B cell (primary cell): Measurements from ENCODE around the gene CD86. TPM values are rescaled to one million over a fixed set of nuclear protein-coding genes. Genes with fewer than 3 reads are reported as not detected.
A peak's percentile ranks its signal among the peaks of the same experiment; 100 is the strongest.

ENCODE experiments used
- ATAC-seq: fragments of 200-7000 bp; cut with Tn5 transposase; one replicate; pipeline ENCODE4 v1.10.0; 2021; ENCODE audit warnings: low read depth, mild to moderate bottlenecking, moderate number of reproducible peaks, moderate library complexity
- CTCF ChIA-PET: fragments of 350-600 bp; sonication (Branson Sonifier 250); formaldehyde crosslinking; loops from one replicate; lab custom pipeline; 2021; ENCODE audit warnings: antibody characterized with exemption, inconsistent platforms; lab: Charles Lee
- POLR2A ChIA-PET: fragments of 350-600 bp; sonication (Branson Sonifier 250); formaldehyde crosslinking; loops from one replicate; lab custom pipeline; 2021; ENCODE audit warnings: antibody characterized with exemption; lab: Charles Lee
- DNase-seq: peaks from one replicate; pipeline ENCODE4 v3.0.0; 2013
- H2AFZ ChIP-seq: 2 replicates; pipeline ENCODE4 v1.6.1; 2012; ENCODE audit warnings: mild to moderate bottlenecking, low read depth, low read length; ENCODE audit not compliant: insufficient read depth, poor library complexity, severe bottlenecking
- H3K27ac ChIP-seq, 2 donors: 1 replicate in 1 of 2; 2 replicates in 1 of 2; pipeline ENCODE4 v1.5.1; 2012 to 2013; ENCODE audit warnings: low read length in 2 of 2, mild to moderate bottlenecking in 2 of 2, moderate library complexity in 1 of 2
- H3K27me3 ChIP-seq, 4 experiments: fragments of 200-600 bp in 1 of 4; sonication (generic) in 1 of 4; replicated peaks in 1 of 4; 1 replicate in 2 of 4; 2 replicates in 2 of 4; pipeline versions ENCODE4 v1.6.1 to v1.7.0; 2013 to 2016; ENCODE audit warnings: low read length in 3 of 4, mild to moderate bottlenecking in 2 of 4, mixed read lengths in 1 of 4, moderate library complexity in 1 of 4; ENCODE audit not compliant: insufficient read depth in 4 of 4, control insufficient read depth in 3 of 4; ENCODE audit errors: control extremely low read depth in 1 of 4
- H3K36me3 ChIP-seq, 2 experiments: replicated peaks in 1 of 2; 1 replicate in 1 of 2; 2 replicates in 1 of 2; pipeline versions ENCODE4 v1.6.1 to v1.7.1; 2013; ENCODE audit warnings: low read length in 1 of 2; ENCODE audit not compliant: insufficient read depth in 2 of 2, control insufficient read depth in 1 of 2; ENCODE audit errors: control extremely low read depth in 1 of 2, extremely low read depth in 1 of 2
- H3K4me1 ChIP-seq, 2 donors: fragments of 200-600 bp in 1 of 2; sonication (generic) in 1 of 2; 1 replicate in 1 of 2; 2 replicates in 1 of 2; pipeline versions ENCODE4 v1.5.1 to v1.6.1; 2013 to 2017; ENCODE audit warnings: low read length in 2 of 2; ENCODE audit not compliant: control insufficient read depth in 2 of 2, insufficient read depth in 2 of 2
- H3K4me2 ChIP-seq: replicated peaks from 2 replicates; pipeline ENCODE3; 2012; ENCODE audit warnings: mild to moderate bottlenecking, low read depth, low read length; ENCODE audit not compliant: poor library complexity, severe bottlenecking
- H3K4me3 ChIP-seq, 5 experiments: fragments of 200-600 bp in 1 of 5; sonication (generic) in 1 of 5; 1 replicate in 3 of 5; 2 replicates in 2 of 5; pipeline versions ENCODE4 v1.5.1 to v1.7.0; 2011 to 2016; ENCODE audit warnings: low read length in 4 of 5, mild to moderate bottlenecking in 4 of 5, low read depth in 2 of 5, control low read depth in 1 of 5, moderate library complexity in 1 of 5; ENCODE audit not compliant: insufficient read depth in 1 of 5; ENCODE audit errors: control extremely low read depth in 1 of 5, extremely low read depth in 1 of 5
- H3K79me2 ChIP-seq: fragments of 200-600 bp; sonication (generic); one replicate; pipeline ENCODE4 v1.6.0; 2016; ENCODE audit warnings: low read length; ENCODE audit not compliant: control insufficient read depth, insufficient read depth
- H3K9ac ChIP-seq: fragments of 200-600 bp; sonication (generic); 2 replicates; pipeline ENCODE4 v1.6.1; 2017; ENCODE audit warnings: mild to moderate bottlenecking, low read length, moderate library complexity
- H3K9me3 ChIP-seq, 3 donors: one replicate each; pipeline versions ENCODE4 v1.6.1 to v1.7.1; 2013; ENCODE audit warnings: low read length in 2 of 3; ENCODE audit not compliant: control insufficient read depth in 2 of 3, insufficient read depth in 1 of 3; ENCODE audit errors: control extremely low read depth in 1 of 3
- H4K20me1 ChIP-seq: 2 replicates; pipeline ENCODE4 v1.6.0; 2012; ENCODE audit warnings: mild to moderate bottlenecking, low read length; ENCODE audit not compliant: insufficient read depth, control insufficient read depth, poor library complexity, severe bottlenecking
- H3K27ac Mint-ChIP-seq: one replicate; pipeline ENCODE4 v1.8.0; 2021; ENCODE audit warnings: mixed read lengths
- H3K27me3 Mint-ChIP-seq: one replicate; pipeline ENCODE4 v1.8.0; 2021; ENCODE audit warnings: mixed read lengths
- H3K4me1 Mint-ChIP-seq: one replicate; pipeline ENCODE4 v1.8.0; 2021; ENCODE audit warnings: mixed read lengths
- H3K4me3 Mint-ChIP-seq: one replicate; pipeline ENCODE4 v1.8.0; 2021; ENCODE audit warnings: mixed read lengths
- H3K9me3 Mint-ChIP-seq: one replicate; pipeline ENCODE4 v1.8.0; 2022; ENCODE audit warnings: mixed read lengths; ENCODE audit not compliant: insufficient read depth
- EZH2 ChIP-seq: IDR thresholded peaks from 2 replicates; pipeline ENCODE4 v1.6.1; 2012; ENCODE audit warnings: borderline replicate concordance, low read depth, mild to moderate bottlenecking, moderate library complexity, low read length; ENCODE audit not compliant: insufficient read depth, poor library complexity, severe bottlenecking
- WGBS: methylation state at CpG from one replicate; pipeline ENCODE4 v1.1.5; 2013; ENCODE audit warnings: missing lambda C conversion rate; ENCODE audit not compliant: insufficient coverage; 5-methylcytosine and 5-hydroxymethylcytosine counted together
- intact Hi-C: fragments of 100-400 bp; cut with micrococcal nuclease; formaldehyde crosslinking; loops from one replicate; pipeline ENCODE4 v1.10.0; 2022
- polyA plus RNA-seq: library from polyadenylated mRNA; depleted of rRNA; stranded (reverse); fragments of >200 nt; gene quantifications from 2 replicates; pipeline ENCODE4 v1.2.3, GENCODE V29; 2012
- total RNA-seq, 2 donors: library from RNA; stranded (reverse); fragments of 120-200 nt in 1 of 2; gene quantifications; 1 replicate in 1 of 2; 2 replicates in 1 of 2; pipeline versions ENCODE4 v1.2.3 to v1.2.4, GENCODE V29; 2013 to 2022
- TF ChIP-seq, protein P1 (sequence below): fragments of 200-600 bp; IDR thresholded peaks from one replicate; pipeline ENCODE4 v1.8.0; 2022; ENCODE audit warnings: antibody characterized with exemption, mild to moderate bottlenecking

CD86 gene
- total and polyA plus RNA-seq, 2 donors (not counting 1 experiment from before 2014, with no cell fraction given), result 31.5 to 38.2 TPM

DNA sequence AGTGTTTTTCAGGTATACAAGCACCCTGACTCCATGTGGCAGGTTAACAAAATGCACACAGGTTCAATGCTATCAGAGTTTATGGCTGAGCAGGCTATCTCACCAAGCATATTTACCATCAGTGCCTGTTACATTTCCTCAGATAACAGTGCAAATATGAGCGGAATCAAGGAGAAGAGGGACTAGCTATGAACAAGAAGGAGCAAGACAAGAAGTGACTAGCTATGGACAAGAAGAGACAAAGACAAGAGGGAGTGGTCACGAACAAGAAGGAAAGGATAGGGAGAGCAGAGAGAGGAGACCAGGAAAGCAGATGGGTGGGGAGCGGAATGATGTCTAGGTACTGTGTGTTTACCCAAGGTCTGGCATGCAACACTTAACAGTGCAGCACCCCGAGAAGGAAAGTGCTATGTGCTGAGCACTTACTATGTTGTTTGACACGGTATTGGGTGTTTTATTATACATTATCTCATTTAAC is 41.7 kb upstream of the CD86 start:
- Histone ChIP-seq H3K4me3 (no peak overlapping the region), H3K27ac (no peak overlapping the region), H4K20me1 (no peaks in the 10 kb centered on the region), H3K9ac (no peak overlapping the region), H3K4me1 (peaks cover 8 to 12% of the 10 kb centered on the region in 2 donors), H3K27me3 (no peaks in the 10 kb centered on the region), H3K4me2 (no peak overlapping the region), H3K36me3 (no peaks in the 10 kb centered on the region), H3K79me2 (peaks cover 4% of the 10 kb centered on the region), H3K9me3 (peaks cover 0 to 1% (median 0%) of the 10 kb centered on the region in 3 donors), H2AFZ (no peak overlapping the region)
- CTCF ChIA-PET, result interaction anchor here (0.8 to 4.1 kb wide), 4 partner anchors 10 to 130 kb away, joined by 3 to 12 read pairs (median 4); no protein-coding TSS in a partner anchor
- intact Hi-C loops, result no loop called here
- Mint-ChIP-seq H3K4me1 (peaks cover 40% of the 10 kb centered on the region), H3K4me3 (no peak overlapping the region), H3K9me3 (peaks cover 2% of the 10 kb centered on the region), H3K27me3 (no peaks in the 10 kb centered on the region), H3K27ac (no peak overlapping the region)
- DNase-seq (no peak), ATAC-seq (no peak)
- TF ChIP-seq, protein P1, sequence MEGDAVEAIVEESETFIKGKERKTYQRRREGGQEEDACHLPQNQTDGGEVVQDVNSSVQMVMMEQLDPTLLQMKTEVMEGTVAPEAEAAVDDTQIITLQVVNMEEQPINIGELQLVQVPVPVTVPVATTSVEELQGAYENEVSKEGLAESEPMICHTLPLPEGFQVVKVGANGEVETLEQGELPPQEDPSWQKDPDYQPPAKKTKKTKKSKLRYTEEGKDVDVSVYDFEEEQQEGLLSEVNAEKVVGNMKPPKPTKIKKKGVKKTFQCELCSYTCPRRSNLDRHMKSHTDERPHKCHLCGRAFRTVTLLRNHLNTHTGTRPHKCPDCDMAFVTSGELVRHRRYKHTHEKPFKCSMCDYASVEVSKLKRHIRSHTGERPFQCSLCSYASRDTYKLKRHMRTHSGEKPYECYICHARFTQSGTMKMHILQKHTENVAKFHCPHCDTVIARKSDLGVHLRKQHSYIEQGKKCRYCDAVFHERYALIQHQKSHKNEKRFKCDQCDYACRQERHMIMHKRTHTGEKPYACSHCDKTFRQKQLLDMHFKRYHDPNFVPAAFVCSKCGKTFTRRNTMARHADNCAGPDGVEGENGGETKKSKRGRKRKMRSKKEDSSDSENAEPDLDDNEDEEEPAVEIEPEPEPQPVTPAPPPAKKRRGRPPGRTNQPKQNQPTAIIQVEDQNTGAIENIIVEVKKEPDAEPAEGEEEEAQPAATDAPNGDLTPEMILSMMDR, result no peak
- TF ChIP-seq EZH2, result no peak
- POLR2A ChIA-PET, result no interaction called here
- 93% methylated on average over 3 of the region's 5 CpGs for WGBS

DNA sequence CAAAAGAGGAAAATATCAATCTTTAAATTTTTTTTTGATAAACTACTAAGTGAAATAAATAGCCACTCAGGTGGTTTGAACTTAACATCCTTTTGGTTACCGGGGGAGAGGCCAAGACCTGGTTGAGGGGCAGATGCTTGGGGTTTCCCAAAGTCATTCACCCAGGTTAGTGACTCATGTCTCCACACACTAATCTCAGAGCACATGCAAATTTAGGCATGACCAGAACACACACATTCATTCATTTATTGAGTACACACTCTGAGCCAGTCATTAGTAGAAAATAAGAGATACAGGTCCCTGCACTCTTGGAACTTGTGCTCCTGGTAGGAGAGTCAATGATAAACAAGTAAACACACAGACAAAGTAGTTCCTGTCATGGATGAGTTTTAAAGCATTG is 40.4 kb upstream of the CD86 start:
- ATAC-seq (peak; percentile 97), DNase-seq (peak; percentile 67)
- no peak overlapping the region for H3K4me3 Mint-ChIP-seq
- ChIA-PET POLR2A (no interaction called here), CTCF (no interaction called here)
- peaks cover 4% of the 10 kb centered on the region for H3K79me2 ChIP-seq
- no peak overlapping the region for H3K27ac ChIP-seq
- H3K9me3 Mint-ChIP-seq, result peaks cover 2% of the 10 kb centered on the region
- intact Hi-C loops, result loop anchor here (1.0 to 2.0 kb wide), 3 partner anchors 11 to 39 kb away; no protein-coding TSS in a partner anchor
- no peak overlapping the region for H3K27ac Mint-ChIP-seq
- H3K27me3 Mint-ChIP-seq, result no peaks in the 10 kb centered on the region
- H2AFZ ChIP-seq, result no peak overlapping the region
- H4K20me1 ChIP-seq, result no peaks in the 10 kb centered on the region
- TF ChIP-seq, protein P1, result no peak
- no peak for TF ChIP-seq EZH2
- no peaks in the 10 kb centered on the region for H3K36me3 ChIP-seq
- peak overlapping the region; percentile 1 for H3K4me2 ChIP-seq
- H3K9ac ChIP-seq, result no peak overlapping the region
- H3K4me3 ChIP-seq, result no peak overlapping the region
- WGBS, result 0% methylated on average over 1 of the region's 1 CpG
- peaks cover 38% of the 10 kb centered on the region for H3K4me1 Mint-ChIP-seq
- no peaks in the 10 kb centered on the region for H3K27me3 ChIP-seq
- peaks cover 8 to 12% of the 10 kb centered on the region in 2 donors for H3K4me1 ChIP-seq
- H3K9me3 ChIP-seq, result peaks cover 0 to 1% (median 0%) of the 10 kb centered on the region in 3 donors
